DLD1 (cell line): Measurements from ENCODE around the gene TMPRSS5.
"Not testable (repeated sequence)": the region's sequence is repeated elsewhere in the genome, so short reads cannot be mapped to it uniquely, and the experiment has no call there.

Source experiments
- in situ Hi-C: cut with HindIII; loops from 2 replicates; pipeline ENCODE4 v1.10.0; 2017; ENCODE audit warnings: low sequenced_read_pairs

Gene TMPRSS5

DNA sequence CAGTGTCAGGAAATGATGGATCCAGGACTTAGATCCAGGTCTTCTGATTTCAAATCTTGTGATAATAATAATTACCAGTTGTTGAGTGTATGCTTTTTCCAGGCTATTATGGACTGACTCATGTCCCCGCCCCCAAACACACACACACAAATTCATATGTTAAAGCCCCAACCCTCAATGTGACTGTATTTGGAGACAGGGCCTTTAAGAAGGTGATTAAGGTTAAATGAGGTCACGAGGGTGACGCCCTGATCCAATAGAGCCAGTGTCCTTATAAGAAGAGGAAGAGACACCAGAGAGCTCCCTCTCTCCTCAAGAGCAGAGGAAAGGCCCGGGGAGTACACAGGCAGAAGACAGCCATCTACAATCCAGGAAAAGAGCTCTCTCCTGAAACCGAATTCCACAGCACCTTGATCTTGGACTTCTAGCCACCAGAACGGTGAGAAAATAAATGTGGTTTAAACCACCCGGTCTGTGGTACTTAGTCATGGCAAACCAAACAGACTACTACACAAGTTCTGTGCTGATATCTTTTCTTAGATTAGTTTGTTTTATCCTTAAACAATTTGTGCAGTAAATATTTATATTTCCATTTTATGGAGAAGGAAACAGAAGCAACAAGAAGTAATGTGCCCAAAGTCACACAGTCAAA, 8.2 kb downstream of the TMPRSS5 start:
- in situ Hi-C loops: no loop called here

DNA sequence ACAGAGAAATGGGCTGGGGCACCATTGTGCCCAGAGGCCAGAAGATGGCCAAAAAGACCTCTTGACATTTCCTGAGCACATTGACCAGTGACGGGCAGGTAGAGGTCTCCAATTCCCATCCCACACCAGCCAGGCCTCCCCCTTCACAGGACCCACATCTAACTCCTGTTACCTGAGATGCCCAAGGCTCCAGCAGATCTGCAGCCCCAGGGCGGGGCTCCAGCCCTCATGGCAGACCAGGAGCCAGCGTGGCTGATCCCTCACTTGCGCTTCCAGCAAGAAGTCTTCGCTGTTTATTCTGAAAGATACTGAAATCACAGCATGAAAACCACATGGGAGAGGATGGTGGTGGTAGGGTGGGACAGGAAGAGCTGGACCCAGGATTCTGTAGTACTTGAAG, 9.0 kb downstream of the TMPRSS5 start:
- in situ Hi-C loops: no loop called here

- in situ Hi-C loops: no loop called here
Observed at GRCh38 chr11:113695207-113695606, 10.9 kb downstream of the TMPRSS5 start.

GRCh38 chr11:113694390-113694789, 11.7 kb downstream of the TMPRSS5 start:
- in situ Hi-C loops: no loop called here

GRCh38 chr11:113693030-113693429, 13.1 kb downstream of the TMPRSS5 start:
- in situ Hi-C loops: no loop called here

DNA sequence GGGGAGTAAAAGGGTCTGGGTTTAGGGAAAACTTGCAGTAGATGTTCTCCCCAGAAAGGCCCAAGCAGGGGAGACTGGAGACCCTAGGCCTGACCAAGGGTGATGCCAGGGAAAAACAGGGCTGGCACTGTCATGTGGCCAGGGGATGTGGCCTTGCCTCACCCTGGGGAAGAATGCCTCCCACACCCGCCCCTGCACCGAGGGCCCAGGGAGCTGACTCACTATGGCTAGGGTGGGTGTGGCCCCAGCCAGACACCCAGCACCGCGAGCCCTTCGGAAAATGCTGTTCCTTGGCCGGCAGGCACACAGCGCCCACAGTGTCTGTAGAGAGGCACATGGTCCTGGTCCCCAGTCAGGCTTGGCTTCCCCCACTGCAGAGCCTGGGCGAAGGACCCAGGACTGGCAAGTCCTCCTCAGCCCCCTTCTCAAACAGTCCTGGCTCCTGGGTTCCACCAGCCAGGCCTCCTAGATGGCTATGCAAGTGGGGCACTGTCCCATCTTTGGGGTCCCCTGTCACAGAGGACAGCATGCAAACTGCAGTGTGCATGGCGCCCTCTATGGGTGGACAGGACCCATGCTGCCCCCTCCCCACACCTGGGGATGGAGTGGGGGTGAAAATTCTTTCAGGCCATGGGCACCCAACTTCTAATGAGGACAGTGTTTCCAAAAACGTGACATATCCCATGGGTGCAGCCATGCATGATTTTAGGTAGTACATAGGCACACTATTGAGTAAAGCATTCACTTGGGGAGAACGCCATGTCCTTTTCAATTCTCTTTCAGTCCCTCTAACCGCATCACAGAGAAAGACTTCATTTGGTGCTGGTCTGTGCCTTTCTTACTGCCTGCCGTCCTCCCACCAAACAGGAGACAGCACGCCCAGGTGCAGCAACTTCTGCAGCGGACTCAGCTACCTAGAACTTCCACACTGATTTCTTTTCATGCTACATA, 15.2 kb downstream of the TMPRSS5 start:
- in situ Hi-C loops: no loop called here

GRCh38 chr11:113689768-113690618, 16.1 kb downstream of the TMPRSS5 start:
- in situ Hi-C loops: no loop called here

- in situ Hi-C loops: no loop called here
Observed at GRCh38 chr11:113685654-113686359, 20.3 kb downstream of the TMPRSS5 start.

DNA sequence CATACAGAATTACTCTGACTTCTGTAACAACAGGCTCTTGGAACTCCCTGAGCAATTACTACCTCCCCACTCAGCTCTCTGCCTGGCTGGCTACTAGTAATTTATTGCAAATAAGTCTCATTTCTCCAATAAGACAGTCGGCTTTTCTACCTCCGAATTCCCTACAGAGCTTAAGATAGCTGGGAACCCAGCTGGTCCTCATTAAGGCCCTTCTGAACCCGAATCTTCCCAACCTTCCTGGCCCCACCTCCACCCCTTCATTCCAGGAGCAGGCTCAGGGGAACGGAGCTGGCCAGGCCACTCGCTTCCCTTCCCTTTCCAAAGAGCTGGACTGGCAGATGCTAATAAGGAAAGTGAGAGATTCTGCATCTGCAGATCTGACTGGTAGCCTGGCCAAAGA, 21.6 kb downstream of the TMPRSS5 start:
- in situ Hi-C loops: no loop called here

DNA sequence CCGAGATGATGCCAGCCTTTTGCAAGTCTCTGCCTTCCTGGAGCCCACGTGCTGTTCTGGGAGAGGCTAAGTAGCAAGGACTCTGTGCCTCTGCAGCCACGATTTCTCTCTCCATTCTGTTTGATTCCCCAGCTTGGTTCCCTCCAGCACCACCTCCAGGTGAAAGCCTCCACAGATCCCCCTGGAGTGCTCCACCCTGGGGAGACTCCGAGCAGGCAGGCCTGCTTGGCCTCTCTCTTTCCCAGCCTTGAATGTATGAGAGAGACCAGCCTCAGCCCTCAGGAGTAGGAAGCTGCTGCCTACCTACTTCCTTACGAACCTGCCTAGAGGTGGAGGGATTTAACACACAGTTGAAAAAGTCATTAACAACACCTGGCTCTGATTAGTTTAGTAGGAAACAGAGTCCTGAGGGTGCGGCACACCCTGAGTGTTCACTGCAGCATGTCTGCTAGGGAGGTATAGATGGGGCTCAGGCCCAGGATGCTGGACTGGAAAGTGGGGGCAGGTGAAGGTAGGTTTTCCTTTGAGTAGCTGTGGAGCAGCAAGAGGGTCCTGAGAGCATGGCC, 22.5 kb downstream of the TMPRSS5 start:
- in situ Hi-C loops: no loop called here

DNA sequence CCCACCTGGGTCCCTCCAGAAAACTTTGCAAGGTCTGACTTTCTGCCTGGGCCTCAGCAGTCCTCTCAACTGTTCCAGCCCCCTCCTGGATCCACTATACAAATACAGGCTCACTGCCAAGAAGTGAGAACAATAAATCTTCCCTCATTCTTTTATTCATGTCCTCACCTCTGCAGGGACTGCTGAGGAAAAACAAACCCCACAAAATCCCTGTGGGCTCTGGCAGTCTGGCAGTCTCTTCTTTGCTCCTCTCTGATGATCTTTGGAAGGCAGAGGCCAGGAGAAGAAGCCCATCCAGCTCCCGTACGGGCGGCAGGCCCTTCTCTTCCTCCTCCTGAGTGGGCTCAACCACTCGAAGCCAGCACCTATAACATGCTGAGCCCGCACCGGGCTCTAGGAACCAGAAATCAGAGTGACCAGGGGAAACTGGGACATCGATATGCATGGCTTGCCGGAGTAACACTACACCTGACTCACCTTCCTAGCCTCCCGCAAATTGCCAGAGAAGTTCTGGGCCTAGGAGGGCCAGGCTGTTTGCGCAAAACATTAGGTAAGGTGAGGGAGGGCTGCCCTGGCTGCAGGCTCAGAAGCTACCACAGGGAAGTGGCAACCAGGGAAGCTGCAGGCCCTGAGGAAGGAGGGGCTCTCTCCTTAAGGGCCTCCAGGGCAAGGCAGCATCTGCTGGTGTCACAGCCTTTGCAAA, 24.2 kb downstream of the TMPRSS5 start:
- in situ Hi-C loops: no loop called here

GRCh38 chr11:113681282-113681681, 24.8 kb downstream of the TMPRSS5 start:
- in situ Hi-C loops: no loop called here

GRCh38 chr11:113677685-113678084, 28.4 kb downstream of the TMPRSS5 start:
- in situ Hi-C loops: no loop called here

- in situ Hi-C loops: no loop called here
Observed at GRCh38 chr11:113675565-113675964, 30.5 kb downstream of the TMPRSS5 start.

DNA sequence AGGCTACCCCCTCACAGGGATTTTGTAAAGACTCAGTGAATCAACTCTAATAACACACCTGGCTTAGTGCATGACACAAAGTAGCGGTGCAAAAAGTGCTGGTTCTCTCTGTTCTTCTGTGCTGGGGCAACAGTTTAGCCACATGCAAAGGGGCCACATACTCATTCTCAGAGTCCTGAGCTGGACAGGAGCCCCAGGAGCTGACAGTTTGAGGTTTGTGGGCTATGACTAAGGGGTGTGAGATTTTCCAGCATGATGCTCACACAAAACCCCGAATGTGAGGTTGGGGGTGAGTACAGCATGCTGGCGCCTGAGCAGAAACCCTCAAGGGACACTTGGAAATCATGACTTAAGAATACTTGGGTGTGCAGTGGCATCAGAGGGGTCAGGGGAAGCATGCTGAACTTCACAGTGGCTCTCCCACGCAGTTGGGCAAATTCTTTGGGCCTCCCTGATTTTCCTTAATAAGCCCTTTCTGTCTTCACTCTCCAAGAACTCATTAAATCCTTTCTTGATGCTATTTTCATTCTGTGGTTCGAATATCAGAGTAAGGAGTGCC, 31.0 kb downstream of the TMPRSS5 start:
- in situ Hi-C loops: no loop called here

GRCh38 chr11:113674397-113674685, 31.8 kb downstream of the TMPRSS5 start:
- in situ Hi-C loops: no loop called here

- in situ Hi-C loops: no loop called here
Observed at GRCh38 chr11:113673550-113674396, 32.3 kb downstream of the TMPRSS5 start.

DNA sequence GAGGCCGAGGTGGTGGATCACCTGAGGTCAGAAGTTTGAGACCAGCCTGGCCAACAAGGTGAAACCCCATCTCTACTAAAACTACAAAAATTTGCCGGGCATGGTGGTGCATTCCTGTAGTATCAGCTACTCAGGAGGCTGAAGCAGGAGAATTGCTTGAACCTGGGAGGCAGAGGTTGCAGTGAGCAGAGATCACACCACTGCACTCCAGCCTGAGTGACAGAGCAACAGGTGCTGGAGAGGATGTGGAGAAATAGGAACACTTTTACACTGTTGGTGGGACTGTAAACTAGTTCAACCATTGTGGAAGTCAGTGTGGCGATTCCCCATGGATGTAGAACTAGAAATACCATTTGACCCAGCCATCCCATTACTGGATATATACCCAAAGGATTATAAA, 34.2 kb downstream of the TMPRSS5 start:
- in situ Hi-C loops: not testable (repeated sequence)

DNA sequence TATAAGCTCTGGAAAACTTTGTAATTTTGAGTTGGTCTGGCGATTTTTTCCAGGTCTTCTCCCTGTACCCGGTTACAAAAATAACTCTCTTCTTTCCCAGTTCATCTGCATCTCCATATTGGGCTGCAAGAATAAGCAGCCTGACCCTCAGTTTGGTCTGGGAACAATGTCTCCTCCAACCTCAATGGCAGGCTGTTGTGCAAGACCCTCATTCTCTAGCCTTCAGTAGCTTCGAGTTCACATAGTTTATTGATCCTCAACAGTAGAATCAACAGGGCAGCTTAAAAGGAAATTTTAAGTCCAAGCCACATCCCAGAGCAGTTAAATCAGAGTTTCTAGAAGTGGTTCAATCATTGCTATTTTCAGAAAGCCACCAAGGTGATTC, 35.3 kb downstream of the TMPRSS5 start:
- in situ Hi-C loops: no loop called here
